A549 (cell line): ENCODE measurements around the gene CARMIL1. TPM values are rescaled to one million over a fixed set of nuclear protein-coding genes. Genes with fewer than 3 reads are reported as not detected.

Source experiments
- ATAC-seq, 2 experiments: fragments of 200-7000 bp in 1 of 2; fragments of >200 bp in 1 of 2; cut with Nextera tagmentation in 1 of 2; cut with Tn5 transposase in 1 of 2; 3 replicates each; pipeline versions ENCODE4 v1.8.0 to v1.9.1; 2018 to 2020; ENCODE audit warnings: mild to moderate bottlenecking in 1 of 2, moderate library complexity in 1 of 2
- CTCF ChIA-PET: fragments of 300-600 bp; sonication (Branson Sonifier 250); formaldehyde crosslinking; extraction: SDS; loops from one replicate; lab custom pipeline; 2021; ENCODE audit warnings: antibody characterized with exemption, inconsistent platforms; lab: Yijun Ruan, JAX
- POLR2A ChIA-PET: fragments of 350-600 bp; formaldehyde crosslinking; extraction: SDS; loops from one replicate; lab custom pipeline; 2021; ENCODE audit warnings: antibody characterized with exemption, inconsistent platforms; lab: Yijun Ruan, JAX
- DNase-seq, 2 experiments: peaks; one replicate each; pipeline versions ENCODE4 v3.0.0 to v3.0.0-alpha.2; 2011 to 2016; ENCODE audit warnings: low read depth in 1 of 2, low spot score in 1 of 2
- FAIRE-seq: peaks from 2 replicates; lab custom pipeline; 2011; peaks lifted over from hg19 to GRCh38; lab: Jason Lieb, UNC
- H3K27ac ChIP-seq, 2 experiments: fragments of >200 bp; sonication (Bioruptor Twin); formaldehyde crosslinking; 3 replicates each; pipeline ENCODE4 v1.5.1; 2016 to 2017
- H3K4me1 ChIP-seq: fragments of >200 bp; sonication (Bioruptor Twin); formaldehyde crosslinking; 3 replicates; pipeline ENCODE4 v1.6.1; 2016
- H3K4me2 ChIP-seq: fragments of >200 bp; sonication (Bioruptor Twin); formaldehyde crosslinking; 3 replicates; pipeline ENCODE4 v1.6.1; 2016
- H3K4me3 ChIP-seq: fragments of >200 bp; sonication (Bioruptor Twin); formaldehyde crosslinking; 3 replicates; pipeline ENCODE4 v1.5.1; 2016
- H3K9me3 ChIP-seq: fragments of >200 bp; sonication (Bioruptor Twin); formaldehyde crosslinking; 3 replicates; pipeline ENCODE4 v1.6.1; 2016
- CBX2 ChIP-seq: fragments of 200-600 bp; sonication (generic); IDR thresholded peaks from 2 replicates; pipeline ENCODE4 v1.6.1; 2016; ENCODE audit warnings: low read depth, mild to moderate bottlenecking, borderline replicate concordance
- CBX8 ChIP-seq: fragments of 200-600 bp; sonication (generic); IDR thresholded peaks from 2 replicates; pipeline ENCODE4 v1.6.1; 2016
- CHD2 ChIP-seq: fragments of 150-350 bp; IDR thresholded peaks from 2 replicates; pipeline ENCODE4 v1.6.1; 2014; ENCODE audit warnings: low read length; ENCODE audit not compliant: partially characterized antibody
- EP300 ChIP-seq, 2 experiments: fragments of >200 bp; sonication (Bioruptor Twin); formaldehyde crosslinking; IDR thresholded peaks; 2 replicates in 1 of 2; 3 replicates in 1 of 2; pipeline ENCODE4 v1.6.1; 2016 to 2017
- ESRRA ChIP-seq: fragments of 150-350 bp; IDR thresholded peaks from 2 replicates; pipeline ENCODE4 v1.6.1; 2014; ENCODE audit warnings: mild to moderate bottlenecking, low read length, borderline replicate concordance
- FOSB ChIP-seq: fragments of 250-450 bp; sonication (Bioruptor Pico); IDR thresholded peaks from 2 replicates; pipeline ENCODE4 v1.5.0; 2020; ENCODE audit warnings: mild to moderate bottlenecking, moderate library complexity
- FOSL2 ChIP-seq, 2 experiments: fragments of 450-650 bp in 1 of 2; fragments of >200 bp in 1 of 2; sonication (Bioruptor Twin) in 1 of 2; formaldehyde crosslinking; IDR thresholded peaks; 2 replicates each; pipeline versions ENCODE4 v1.5.0 to v1.6.1; 2016 to 2020; ENCODE audit warnings: mild to moderate bottlenecking in 1 of 2, moderate library complexity in 1 of 2
- FOXS1 ChIP-seq: fragments of 250-450 bp; sonication (Bioruptor Pico); IDR thresholded peaks from 2 replicates; pipeline ENCODE4 v1.5.0; 2020; ENCODE audit warnings: mild to moderate bottlenecking, moderate library complexity
- HES2 ChIP-seq: fragments of >200 bp; sonication (Bioruptor Twin); formaldehyde crosslinking; IDR thresholded peaks from 2 replicates; pipeline ENCODE4 v1.6.1; 2016
- HMGXB4 ChIP-seq: fragments of 250-450 bp; sonication (Bioruptor Pico); IDR thresholded peaks from 2 replicates; pipeline ENCODE4 v1.5.0; 2021; ENCODE audit warnings: mild to moderate bottlenecking, moderate library complexity, borderline replicate concordance
- HOXB13 ChIP-seq: fragments of 250-450 bp; sonication (Bioruptor Pico); IDR thresholded peaks from 2 replicates; pipeline ENCODE4 v1.5.0; 2020; ENCODE audit warnings: low read depth, mild to moderate bottlenecking, moderate library complexity
- KDM1A ChIP-seq: fragments of 200-600 bp; sonication (generic); IDR thresholded peaks from 2 replicates; pipeline ENCODE4 v1.6.1; 2016; ENCODE audit warnings: low read depth, mild to moderate bottlenecking
- KDM5A ChIP-seq: fragments of 200-600 bp; sonication (generic); IDR thresholded peaks from 2 replicates; pipeline ENCODE4 v1.6.1; 2016; ENCODE audit warnings: antibody characterized with exemption, mild to moderate bottlenecking
- MAFK ChIP-seq: fragments of 450-650 bp; IDR thresholded peaks from 2 replicates; pipeline ENCODE4 v1.6.1; 2014; ENCODE audit not compliant: partially characterized antibody
- MAZ ChIP-seq: fragments of 150-350 bp; IDR thresholded peaks from 2 replicates; pipeline ENCODE4 v1.6.1; 2014; ENCODE audit warnings: antibody characterized with exemption, low read depth, low read length, borderline replicate concordance
- NR3C1 ChIP-seq: fragments of >200 bp; sonication (Bioruptor Twin); formaldehyde crosslinking; IDR thresholded peaks from 3 replicates; pipeline ENCODE4 v1.6.1; 2017
- PHF8 ChIP-seq: fragments of 200-600 bp; sonication (generic); IDR thresholded peaks from 2 replicates; pipeline ENCODE4 v1.6.1; 2016; ENCODE audit warnings: low read depth, mild to moderate bottlenecking, antibody characterized with exemption, moderate library complexity, borderline replicate concordance
- RAD21 ChIP-seq, 2 experiments: fragments of >200 bp in 1 of 2; sonication (Bioruptor Twin) in 1 of 2; formaldehyde crosslinking in 1 of 2; IDR thresholded peaks in 1 of 2; conservative IDR thresholded peaks in 1 of 2; 2 replicates in 1 of 2; 3 replicates in 1 of 2; pipeline ENCODE4 v1.6.1; 2012 to 2018; ENCODE audit warnings: inconsistent platforms in 1 of 2
- RARB ChIP-seq: fragments of 250-450 bp; sonication (Bioruptor Pico); IDR thresholded peaks from 2 replicates; pipeline ENCODE4 v1.8.0; 2021; ENCODE audit warnings: mild to moderate bottlenecking, moderate library complexity
- SMC3 ChIP-seq: fragments of >200 bp; sonication (Bioruptor Twin); formaldehyde crosslinking; IDR thresholded peaks from 3 replicates; pipeline ENCODE4 v1.6.1; 2018; ENCODE audit warnings: inconsistent platforms
- SREBF2 ChIP-seq: fragments of 450-650 bp; IDR thresholded peaks from 2 replicates; pipeline ENCODE4 v1.6.1; 2014; ENCODE audit warnings: mild to moderate bottlenecking, moderate library complexity
- TFCP2L1 ChIP-seq: fragments of 250-450 bp; sonication (Bioruptor Pico); IDR thresholded peaks from 2 replicates; pipeline ENCODE4 v1.5.0; 2021; ENCODE audit warnings: mild to moderate bottlenecking
- ZC3H11A ChIP-seq: fragments of 450-650 bp; IDR thresholded peaks from 2 replicates; pipeline ENCODE4 v1.6.1; 2014; ENCODE audit warnings: antibody characterized with exemption, mild to moderate bottlenecking
- ZNF302 ChIP-seq: fragments of 250-450 bp; sonication (Bioruptor Pico); IDR thresholded peaks from 2 replicates; pipeline ENCODE4 v1.9.0; 2021; ENCODE audit warnings: inconsistent platforms, mild to moderate bottlenecking, moderate library complexity
- ZSCAN20 ChIP-seq: fragments of 250-450 bp; sonication (Bioruptor Pico); IDR thresholded peaks from 2 replicates; pipeline ENCODE4 v1.8.0; 2022; ENCODE audit warnings: mild to moderate bottlenecking, moderate library complexity
- WGBS: methylation state at CpG from one replicate; pipeline ENCODE4 v1.1.6; 2017; ENCODE audit errors: missing lambda C conversion rate; 5-methylcytosine and 5-hydroxymethylcytosine counted together
- polyA plus RNA-seq, 4 experiments: library from polyadenylated mRNA; depleted of rRNA in 3 of 4; stranded (reverse); fragments of >200 nt; fragmentation: RNase III in 1 of 4; extraction: RNeasy Plus Mini Kit Qiagen cat#74134 plus additional on column Dnase treatment in 1 of 4; gene quantifications; 2 replicates in 3 of 4; 3 replicates in 1 of 4; pipeline ENCODE4 v1.2.3, GENCODE V29; 2011 to 2017
- TF ChIP-seq, protein P1 (sequence below): fragments of 150-350 bp; IDR thresholded peaks from 2 replicates; pipeline ENCODE4 v1.6.1; 2014; ENCODE audit warnings: low read depth, mild to moderate bottlenecking, low read length

CARMIL1 gene
- polyA plus RNA-seq, 2 of the 4 experiments (the other 2 are of a cell fraction): 11.5 to 11.8 TPM

DNA sequence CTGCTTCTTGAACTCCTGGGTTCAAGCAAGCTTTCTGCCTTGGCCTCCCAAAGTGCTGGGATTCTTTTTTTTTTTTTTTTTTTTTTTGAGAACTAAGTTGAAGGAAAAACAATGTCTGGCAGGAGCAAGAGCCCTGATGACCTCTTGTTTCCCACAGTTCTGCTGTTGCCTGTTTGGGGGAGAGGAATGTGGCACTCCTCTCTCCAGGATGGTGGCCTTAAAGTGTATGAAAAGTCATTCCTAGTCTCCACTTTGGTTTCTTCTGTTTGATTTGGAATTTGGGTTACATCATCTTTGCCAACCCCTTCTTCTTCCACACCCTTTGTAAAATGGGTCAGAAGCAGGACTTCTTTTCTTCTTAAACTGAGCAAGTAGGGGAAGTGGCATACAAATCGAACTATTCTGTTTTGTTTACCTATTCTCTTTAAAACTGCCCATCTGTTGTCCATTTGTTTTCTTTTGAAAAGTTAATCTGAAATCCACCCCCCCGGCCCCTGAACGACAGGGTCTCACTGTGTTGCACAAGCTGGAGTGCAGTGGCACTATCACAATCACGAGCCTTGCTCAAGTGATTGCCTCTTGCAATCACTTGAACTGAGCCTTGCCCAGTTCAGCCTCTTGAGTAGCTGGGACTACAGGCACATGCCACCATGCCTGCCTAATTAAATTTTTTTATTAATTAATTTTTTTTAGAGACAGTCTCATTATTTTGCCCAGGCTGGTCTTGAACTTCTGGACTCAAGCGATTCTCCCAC lies 11.3 kb downstream of the CARMIL1 start:
- ChIA-PET POLR2A (no interaction called here), CTCF (interaction anchor here (0.6 kb wide), 2 partner anchors 110 to 164 kb away, joined by 3 read pairs; no protein-coding TSS in a partner anchor)
- TF ChIP-seq NR3C1 (no peak), CBX8 (no peak), SMC3 (no peak), RARB (CRISPR knock-in tag) (no peak), FOXS1 (no peak), CHD2 (no peak), FOSL2 (IDR thresholded peaks at IDR 0.05) (no peak), FOSL2 (CRISPR knock-in tag; IDR thresholded peaks at IDR 0.05) (no peak), FOSB (no peak), HES2 (no peak)
- no peak for DNase-seq
- Histone ChIP-seq H3K4me3 (no peak overlapping the region), H3K27ac (no peak overlapping the region), H3K4me1 (no peaks in the 10 kb centered on the region), H3K9me3 (no peaks in the 10 kb centered on the region), H3K4me2 (no peak overlapping the region)
- no peak for FAIRE-seq
- ATAC-seq: no peak
- 85% methylated on average over 5 of the region's 5 CpGs for WGBS

DNA sequence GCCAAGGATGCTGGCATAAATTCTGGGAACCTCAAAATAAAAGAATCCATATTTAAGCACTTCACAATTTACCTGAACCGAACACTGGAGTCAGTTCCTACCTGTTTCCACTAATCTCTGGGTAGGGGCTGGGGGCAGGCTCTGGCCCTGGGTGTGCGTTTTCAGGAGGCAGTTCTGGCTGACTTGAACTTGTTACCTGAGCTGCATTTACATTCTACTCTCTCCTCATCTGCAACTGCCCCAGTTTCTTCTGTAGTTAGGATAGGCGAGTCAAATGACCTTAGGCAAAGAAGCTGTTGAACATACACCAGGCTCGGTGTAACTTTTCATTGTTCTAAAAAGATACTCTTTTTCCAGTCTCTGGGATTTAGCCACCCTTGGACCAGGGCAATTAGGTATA lies 13.2 kb downstream of the CARMIL1 start:
- no peaks in the 10 kb centered on the region for H3K9me3 ChIP-seq
- POLR2A ChIA-PET: no interaction called here
- no peaks in the 10 kb centered on the region for H3K4me1 ChIP-seq
- TF ChIP-seq ZC3H11A (no peak), NR3C1 (no peak), PHF8 (no peak), EP300 (IDR thresholded peaks at IDR 0.05) (no peak), SREBF2 (no peak), TFCP2L1 (no peak), MAFK (no peak), ZNF302 (CRISPR knock-in tag) (no peak), HMGXB4 (CRISPR knock-in tag) (no peak), HES2 (no peak), ZSCAN20 (CRISPR knock-in tag) (no peak), ESRRA (no peak), MAZ (no peak), KDM5A (no peak), FOXS1 (no peak), KDM1A (no peak), HOXB13 (CRISPR knock-in tag) (no peak), CBX2 (no peak), RAD21 (conservative IDR thresholded peaks at IDR 0.05 in 1 of 2, IDR thresholded peaks at IDR 0.05 in 1 of 2) (no peak)
- TF ChIP-seq, protein P1, sequence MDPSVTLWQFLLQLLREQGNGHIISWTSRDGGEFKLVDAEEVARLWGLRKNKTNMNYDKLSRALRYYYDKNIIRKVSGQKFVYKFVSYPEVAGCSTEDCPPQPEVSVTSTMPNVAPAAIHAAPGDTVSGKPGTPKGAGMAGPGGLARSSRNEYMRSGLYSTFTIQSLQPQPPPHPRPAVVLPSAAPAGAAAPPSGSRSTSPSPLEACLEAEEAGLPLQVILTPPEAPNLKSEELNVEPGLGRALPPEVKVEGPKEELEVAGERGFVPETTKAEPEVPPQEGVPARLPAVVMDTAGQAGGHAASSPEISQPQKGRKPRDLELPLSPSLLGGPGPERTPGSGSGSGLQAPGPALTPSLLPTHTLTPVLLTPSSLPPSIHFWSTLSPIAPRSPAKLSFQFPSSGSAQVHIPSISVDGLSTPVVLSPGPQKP: no peak
- no peak for DNase-seq
- H3K4me3 ChIP-seq: no peak overlapping the region
- H3K27ac ChIP-seq: no peak overlapping the region
- no peak overlapping the region for H3K4me2 ChIP-seq
- no peak for ATAC-seq
- FAIRE-seq: no peak
- CTCF ChIA-PET: interaction anchor here (0.8 kb wide), 1 partner anchor 13 kb away, joined by 4 read pairs; the partner anchor contains the start of gene CARMIL1
- WGBS: 76% methylated on average over 4 of the region's 4 CpGs
